Stimulated activated effector memory CD8-positive, alpha-beta T cell treated with anti-CD3 and anti-CD28 coated beads, Interleukin-12 subunit alpha, Interleukin-12 subunit beta, amount 100 ng/mL, for 72 hours (primary cell): ENCODE measurements around the gene GNG7.
"Not testable (repeated sequence)": the region's sequence is repeated elsewhere in the genome, so short reads cannot be mapped to it uniquely, and the experiment has no call there.

Experiments used
- ATAC-seq: fragments of 150-1000 bp; cut with Tn5 transposase; 2 replicates; pipeline ENCODE4 v1.10.0; 2021
- DNase-seq, 2 donors: peaks; one replicate each; pipeline ENCODE4 v3.0.0; 2021 to 2022; ENCODE audit warnings: low spot score in 2 of 2
- H3K27ac Mint-ChIP-seq: one replicate; pipeline ENCODE4 v1.8.0; 2022; ENCODE audit warnings: mild to moderate bottlenecking, mixed read lengths
- H3K36me3 Mint-ChIP-seq: one replicate; pipeline ENCODE4 v1.8.0; 2022; ENCODE audit warnings: mild to moderate bottlenecking, mixed read lengths
- H3K4me1 Mint-ChIP-seq: one replicate; pipeline ENCODE4 v1.8.0; 2022; ENCODE audit warnings: mixed read lengths
- H3K4me3 Mint-ChIP-seq: one replicate; pipeline ENCODE4 v1.8.0; 2022; ENCODE audit warnings: mild to moderate bottlenecking, mixed read lengths
- H3K9me3 Mint-ChIP-seq: one replicate; pipeline ENCODE4 v1.8.0; 2022; ENCODE audit warnings: mixed read lengths

The GNG7 gene

GRCh38 chr19:2652504-2653099 lies 49.9 kb downstream of the GNG7 start:
- ATAC-seq, result no peak
- DNase-seq, result no peak
- H3K27ac Mint-ChIP-seq, result no peak overlapping the region
- H3K36me3 Mint-ChIP-seq, result no peaks in the 10 kb centered on the region
- H3K4me1 Mint-ChIP-seq, result no peaks in the 10 kb centered on the region
- no peaks in the 10 kb centered on the region for H3K9me3 Mint-ChIP-seq
- H3K4me3 Mint-ChIP-seq, result no peak overlapping the region

- not testable (repeated sequence) for H3K4me1 Mint-ChIP-seq, H3K4me3 Mint-ChIP-seq, H3K27ac Mint-ChIP-seq, DNase-seq, H3K36me3 Mint-ChIP-seq, ATAC-seq, H3K9me3 Mint-ChIP-seq
These were observed 51.3 kb downstream of the GNG7 start for GRCh38 chr19:2651002-2651733.

GRCh38 chr19:2650515-2650914 lies 52.0 kb downstream of the GNG7 start:
- H3K9me3 Mint-ChIP-seq, result no peaks in the 10 kb centered on the region
- H3K4me3 Mint-ChIP-seq, result no peak overlapping the region
- no peaks in the 10 kb centered on the region for H3K4me1 Mint-ChIP-seq
- no peaks in the 10 kb centered on the region for H3K36me3 Mint-ChIP-seq
- DNase-seq (no peak), ATAC-seq (no peak)
- H3K27ac Mint-ChIP-seq, result no peak overlapping the region

- peak; percentile 72 for ATAC-seq
These were observed 54.0 kb downstream of the GNG7 start for GRCh38 chr19:2648528-2648937.

GRCh38 chr19:2648099-2648498 lies 54.4 kb downstream of the GNG7 start:
- no peaks in the 10 kb centered on the region for H3K36me3 Mint-ChIP-seq
- H3K9me3 Mint-ChIP-seq, result no peaks in the 10 kb centered on the region
- DNase-seq (no peak), ATAC-seq (no peak)
- no peak overlapping the region for H3K27ac Mint-ChIP-seq
- no peak overlapping the region for H3K4me3 Mint-ChIP-seq
- no peaks in the 10 kb centered on the region for H3K4me1 Mint-ChIP-seq

More at GRCh38 chr19:2648528-2648937, 54.0 kb downstream of the GNG7 start:
- Mint-ChIP-seq H3K27ac (no peak overlapping the region), H3K4me1 (no peaks in the 10 kb centered on the region), H3K4me3 (no peak overlapping the region), H3K36me3 (no peaks in the 10 kb centered on the region), H3K9me3 (no peaks in the 10 kb centered on the region)
- DNase-seq, result peak; percentile 62 to 81

- ATAC-seq (no peak), DNase-seq (no peak)
- Mint-ChIP-seq H3K9me3 (no peaks in the 10 kb centered on the region), H3K27ac (no peak overlapping the region), H3K36me3 (no peaks in the 10 kb centered on the region), H3K4me3 (no peak overlapping the region), H3K4me1 (no peaks in the 10 kb centered on the region)
These were observed 55.5 kb downstream of the GNG7 start for GRCh38 chr19:2646866-2647535.

GRCh38 chr19:2645826-2646225 lies 56.7 kb downstream of the GNG7 start:
- Mint-ChIP-seq H3K9me3 (no peaks in the 10 kb centered on the region), H3K36me3 (no peaks in the 10 kb centered on the region), H3K27ac (no peak overlapping the region), H3K4me3 (no peak overlapping the region), H3K4me1 (no peaks in the 10 kb centered on the region)
- ATAC-seq, result no peak
- DNase-seq, result no peak

GRCh38 chr19:2643123-2643737 lies 59.3 kb downstream of the GNG7 start:
- not testable (repeated sequence) for H3K36me3 Mint-ChIP-seq, H3K4me1 Mint-ChIP-seq

GRCh38 chr19:2641332-2641698 lies 61.2 kb downstream of the GNG7 start:
- Mint-ChIP-seq H3K27ac (no peak overlapping the region), H3K4me3 (no peak overlapping the region), H3K4me1 (peaks cover 17% of the 10 kb centered on the region), H3K36me3 (no peaks in the 10 kb centered on the region), H3K9me3 (no peaks in the 10 kb centered on the region)
- DNase-seq (no peak), ATAC-seq (no peak)

More at GRCh38 chr19:2643123-2643737, 59.3 kb downstream of the GNG7 start:
- not testable (repeated sequence) for H3K27ac Mint-ChIP-seq, ATAC-seq, DNase-seq, H3K4me3 Mint-ChIP-seq, H3K9me3 Mint-ChIP-seq

- Mint-ChIP-seq H3K9me3 (no peaks in the 10 kb centered on the region), H3K36me3 (no peaks in the 10 kb centered on the region), H3K4me3 (no peak overlapping the region), H3K4me1 (peaks cover 17% of the 10 kb centered on the region), H3K27ac (no peak overlapping the region)
- ATAC-seq (no peak), DNase-seq (no peak)
These were observed 61.7 kb downstream of the GNG7 start for GRCh38 chr19:2640563-2641331.

GRCh38 chr19:2639999-2640398 lies 62.5 kb downstream of the GNG7 start:
- peaks cover 17% of the 10 kb centered on the region for H3K4me1 Mint-ChIP-seq
- H3K4me3 Mint-ChIP-seq, result no peak overlapping the region
- ATAC-seq (no peak), DNase-seq (no peak)
- H3K36me3 Mint-ChIP-seq, result no peaks in the 10 kb centered on the region
- peak overlapping the region; percentile 50 for H3K27ac Mint-ChIP-seq
- no peaks in the 10 kb centered on the region for H3K9me3 Mint-ChIP-seq

- no peaks in the 10 kb centered on the region for H3K9me3 Mint-ChIP-seq
- H3K4me1 Mint-ChIP-seq, result peaks cover 17% of the 10 kb centered on the region
- H3K4me3 Mint-ChIP-seq, result no peak overlapping the region
- no peak for ATAC-seq
- no peak for DNase-seq
- H3K36me3 Mint-ChIP-seq, result no peaks in the 10 kb centered on the region
- peak overlapping the region; percentile 50 for H3K27ac Mint-ChIP-seq
These were observed 64.0 kb downstream of the GNG7 start for GRCh38 chr19:2638417-2638940.

GRCh38 chr19:2636897-2637683 lies 65.4 kb downstream of the GNG7 start:
- Mint-ChIP-seq H3K4me1 (peaks cover 17% of the 10 kb centered on the region), H3K9me3 (no peaks in the 10 kb centered on the region), H3K36me3 (no peaks in the 10 kb centered on the region), H3K4me3 (no peak overlapping the region), H3K27ac (no peak overlapping the region)
- peak; percentile 68 for ATAC-seq
- peak; percentile 72 to 87 for DNase-seq

- H3K27ac Mint-ChIP-seq, result no peak overlapping the region
- DNase-seq (no peak), ATAC-seq (peak; percentile 17)
- H3K36me3 Mint-ChIP-seq, result no peaks in the 10 kb centered on the region
- no peaks in the 10 kb centered on the region for H3K9me3 Mint-ChIP-seq
- H3K4me3 Mint-ChIP-seq, result no peak overlapping the region
- H3K4me1 Mint-ChIP-seq, result peaks cover 17% of the 10 kb centered on the region
These were observed 66.2 kb downstream of the GNG7 start for GRCh38 chr19:2636141-2636896.
